ENCODE data around the gene SPACA7.

The SPACA7 gene

GRCh38 chr13:112333756-112334543, 42.2 kb upstream of the SPACA7 start:
- Histone ChIP-seq H3K36me3 (ENCODE audit: control insufficient read depth, insufficient read depth, low read length) (no peaks in the 10 kb centered on the region), H2AFZ (no peak overlapping the region), H3K79me2 (no peaks in the 10 kb centered on the region), H3K9me3 (ENCODE audit: control insufficient read depth, low read length) (no peaks in the 10 kb centered on the region), H3K27ac (no peak overlapping the region), H3K4me2 (ENCODE audit: low read length) (no peak overlapping the region), H3K4me3 (ENCODE audit: low read depth, low read length) (no peak overlapping the region), H3K4me1 (no peaks in the 10 kb centered on the region), H3K27me3 (ENCODE audit: control insufficient read depth, insufficient read depth, low read length) (no peaks in the 10 kb centered on the region), H3K9ac (no peak overlapping the region)
- no peak for TF ChIP-seq CTCF (IDR thresholded peaks at IDR 0.05)

- no peak overlapping the region for H2AFZ ChIP-seq
- no peak for TF ChIP-seq CTCF (IDR thresholded peaks at IDR 0.05)
- no peak overlapping the region for H3K4me2 ChIP-seq (ENCODE audit: low read length)
- H3K27me3 ChIP-seq (ENCODE audit: control insufficient read depth, insufficient read depth, low read length) = no peaks in the 10 kb centered on the region
- no peak overlapping the region for H3K9ac ChIP-seq
- no peaks in the 10 kb centered on the region for H3K79me2 ChIP-seq
- H3K27ac ChIP-seq = no peak overlapping the region
- H3K4me1 ChIP-seq = no peaks in the 10 kb centered on the region
- H3K9me3 ChIP-seq (ENCODE audit: control insufficient read depth, low read length) = no peaks in the 10 kb centered on the region
- H3K4me3 ChIP-seq (ENCODE audit: low read depth, low read length) = no peak overlapping the region
- no peaks in the 10 kb centered on the region for H3K36me3 ChIP-seq (ENCODE audit: control insufficient read depth, insufficient read depth, low read length)
These were observed 41.0 kb upstream of the SPACA7 start for GRCh38 chr13:112335135-112335534.

- no peak overlapping the region for H3K9ac ChIP-seq
- H3K36me3 ChIP-seq (ENCODE audit: control insufficient read depth, insufficient read depth, low read length) = no peaks in the 10 kb centered on the region
- H3K9me3 ChIP-seq (ENCODE audit: control insufficient read depth, low read length) = no peaks in the 10 kb centered on the region
- no peaks in the 10 kb centered on the region for H3K4me1 ChIP-seq
- H3K4me2 ChIP-seq (ENCODE audit: low read length) = no peak overlapping the region
- H3K27me3 ChIP-seq (ENCODE audit: control insufficient read depth, insufficient read depth, low read length) = no peaks in the 10 kb centered on the region
- H3K4me3 ChIP-seq (ENCODE audit: low read depth, low read length) = no peak overlapping the region
- no peak overlapping the region for H2AFZ ChIP-seq
- TF ChIP-seq CTCF (IDR thresholded peaks at IDR 0.05) = no peak
- H3K79me2 ChIP-seq = no peaks in the 10 kb centered on the region
- no peak overlapping the region for H3K27ac ChIP-seq
These were observed 34.7 kb upstream of the SPACA7 start for GRCh38 chr13:112341446-112341845.

- peak overlapping the region; percentile 6 for H3K4me2 ChIP-seq (ENCODE audit: low read length)
- H3K9ac ChIP-seq = no peak overlapping the region
- no peak overlapping the region for H3K27ac ChIP-seq
- H3K4me1 ChIP-seq = no peaks in the 10 kb centered on the region
- H2AFZ ChIP-seq = no peak overlapping the region
- H3K27me3 ChIP-seq (ENCODE audit: control insufficient read depth, insufficient read depth, low read length) = no peaks in the 10 kb centered on the region
- no peak for TF ChIP-seq CTCF (IDR thresholded peaks at IDR 0.05)
- H3K9me3 ChIP-seq (ENCODE audit: control insufficient read depth, low read length) = no peaks in the 10 kb centered on the region
- no peak overlapping the region for H3K4me3 ChIP-seq (ENCODE audit: low read depth, low read length)
- no peaks in the 10 kb centered on the region for H3K36me3 ChIP-seq (ENCODE audit: control insufficient read depth, insufficient read depth, low read length)
- H3K79me2 ChIP-seq = no peaks in the 10 kb centered on the region
These were observed 34.0 kb upstream of the SPACA7 start for GRCh38 chr13:112341976-112342735.
